BLaER1 (cell line): ENCODE data around the gene C11orf52.

Source experiments
- H3K27ac ChIP-seq: shearing (Covaris generic); formaldehyde crosslinking; 2 replicates; pipeline ENCODE4 v1.8.1; 2022
- H3K27me3 ChIP-seq: shearing (Covaris generic); formaldehyde crosslinking; 2 replicates; pipeline ENCODE4 v1.8.1; 2022
- H3K36me3 ChIP-seq: shearing (Covaris generic); formaldehyde crosslinking; 2 replicates; pipeline ENCODE4 v1.8.1; 2022
- H3K4me1 ChIP-seq: shearing (Covaris generic); formaldehyde crosslinking; 2 replicates; pipeline ENCODE4 v1.8.1; 2022
- H3K4me2 ChIP-seq: shearing (Covaris generic); formaldehyde crosslinking; 2 replicates; pipeline ENCODE4 v1.8.1; 2022
- H3K4me3 ChIP-seq: shearing (Covaris generic); formaldehyde crosslinking; 2 replicates; pipeline ENCODE4 v1.8.1; 2022
- H3K9ac ChIP-seq: shearing (Covaris generic); formaldehyde crosslinking; 2 replicates; pipeline ENCODE4 v1.8.1; 2022
- H3K9me3 ChIP-seq: shearing (Covaris generic); formaldehyde crosslinking; 2 replicates; pipeline ENCODE4 v1.8.1; 2022
- H4K20me1 ChIP-seq: shearing (Covaris generic); formaldehyde crosslinking; 2 replicates; pipeline ENCODE4 v1.8.1; 2022
- Cebpa-rat ChIP-seq: shearing (Covaris generic); IDR thresholded peaks from 2 replicates; pipeline ENCODE4 v1.8.1; 2022

C11orf52 gene, protein sequence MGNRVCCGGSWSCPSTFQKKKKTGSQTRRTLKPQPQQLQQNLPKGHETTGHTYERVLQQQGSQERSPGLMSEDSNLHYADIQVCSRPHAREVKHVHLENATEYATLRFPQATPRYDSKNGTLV

DNA sequence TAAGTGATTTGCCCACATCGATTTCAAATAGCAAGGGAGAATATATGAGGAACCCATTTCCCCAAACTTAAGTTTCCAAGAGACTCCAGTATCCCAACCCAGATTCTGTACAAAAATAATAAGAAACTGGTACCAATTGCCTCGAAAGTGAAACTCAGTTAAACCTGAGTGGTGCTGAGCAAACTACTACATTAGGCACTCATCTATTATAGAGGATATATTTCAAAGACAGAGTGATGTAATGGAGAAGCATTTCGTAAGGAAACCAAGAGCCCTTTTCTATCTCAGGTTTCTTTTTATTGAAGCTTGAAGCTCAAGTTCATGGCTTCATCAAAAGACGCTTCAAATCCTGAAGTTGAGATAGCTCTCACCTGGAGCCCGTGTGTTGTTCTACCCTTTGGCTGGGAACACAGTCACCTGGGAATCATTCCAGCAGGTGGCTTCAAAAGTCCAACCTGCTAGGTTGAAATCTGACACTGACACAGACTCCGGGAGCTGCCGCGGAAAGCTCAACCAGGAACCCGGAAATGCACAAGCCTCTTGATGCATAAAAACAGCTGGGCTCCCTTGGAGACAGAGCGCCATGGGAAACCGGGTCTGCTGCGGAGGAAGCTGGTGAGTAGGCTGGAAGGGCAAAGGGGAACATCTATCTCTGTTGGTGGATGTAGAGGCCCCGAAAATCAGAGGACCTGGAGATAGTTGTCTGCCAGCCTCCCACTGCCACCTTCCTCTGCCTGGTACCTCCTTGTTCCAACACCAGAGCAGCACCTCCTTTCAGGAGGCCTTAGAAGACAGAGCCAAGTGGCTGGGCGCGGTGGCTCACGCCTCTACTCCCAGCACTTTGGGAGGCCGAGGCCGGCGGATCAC is at the start of gene C11orf52:
C11orf52 (plus strand) TSS at position 524 of the 867 bp plus-strand sequence; CDS start at position 584, 60 bp downstream.
- H4K20me1 ChIP-seq, result no peaks in the 10 kb centered on the region
- 0 out of 2 replicates have a peak within 1 kb of the TSS, but pooled peaks have one; percentile 25 for H3K4me3 ChIP-seq
- peaks cover 13% of the 10 kb centered on the region for H3K4me1 ChIP-seq
- no peak within 1 kb of the TSS for H3K9ac ChIP-seq
- no peak for TF ChIP-seq Cebpa-rat
- H3K27ac ChIP-seq, result no peak within 1 kb of the TSS
- no peaks in the 10 kb centered on the region for H3K36me3 ChIP-seq
- peak within 1 kb of the TSS; percentile 52 for H3K4me2 ChIP-seq
- no peaks in the 10 kb centered on the region for H3K9me3 ChIP-seq
- H3K27me3 ChIP-seq, result no peaks in the 10 kb centered on the region

DNA sequence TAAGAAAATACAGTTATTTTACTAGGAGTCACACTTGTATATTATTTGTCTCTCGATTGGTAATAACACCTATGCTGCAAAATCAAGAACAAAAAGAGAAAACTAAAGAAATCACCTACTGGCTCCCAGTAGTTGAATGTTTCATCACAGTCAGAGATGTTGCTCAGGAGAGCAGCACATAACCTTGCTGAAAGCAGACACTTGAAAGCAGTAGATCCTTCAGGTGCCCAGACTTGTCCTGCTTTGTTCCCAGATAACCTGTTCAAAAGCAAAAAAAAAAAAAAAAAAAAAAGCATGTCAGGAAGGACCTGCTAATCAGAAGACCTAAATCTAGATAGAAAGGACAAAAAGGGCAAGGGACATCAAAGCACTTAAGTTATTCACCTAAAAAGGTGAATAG is 48.6 kb upstream of the C11orf52 start:
- H3K4me1 ChIP-seq, result peaks cover 18% of the 10 kb centered on the region
- peak overlapping the region; percentile 82; the same call in 1 of the 2 replicates for H3K9ac ChIP-seq
- H3K27ac ChIP-seq, result no peak overlapping the region
- H3K36me3 ChIP-seq, result peaks cover 39% of the 10 kb centered on the region
- H3K9me3 ChIP-seq, result no peaks in the 10 kb centered on the region
- H4K20me1 ChIP-seq, result no peaks in the 10 kb centered on the region
- H3K27me3 ChIP-seq, result no peaks in the 10 kb centered on the region
- H3K4me2 ChIP-seq, result peak overlapping the region; percentile 77
- TF ChIP-seq Cebpa-rat, result no peak
- H3K4me3 ChIP-seq, result peak overlapping the region; percentile 91

DNA sequence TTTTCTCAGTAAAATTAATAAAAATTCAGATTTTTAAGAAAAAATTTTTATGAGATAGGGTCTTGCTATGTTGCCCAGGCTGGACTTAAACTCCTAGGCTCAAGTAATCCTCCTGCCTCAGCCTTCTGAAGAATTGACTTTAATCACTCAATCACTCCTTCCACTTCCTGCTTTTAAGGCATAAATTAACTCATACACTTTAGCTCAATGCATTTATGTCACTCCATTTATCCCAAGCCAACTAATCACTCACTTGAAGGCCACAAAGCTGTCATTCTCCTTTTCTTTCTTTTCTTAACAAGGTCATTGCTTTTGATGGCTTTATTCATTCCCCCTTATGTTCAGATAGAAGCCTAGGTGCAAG is 48.2 kb upstream of the C11orf52 start:
- H3K4me1 ChIP-seq, result peaks cover 18% of the 10 kb centered on the region
- no peak for TF ChIP-seq Cebpa-rat

DNA sequence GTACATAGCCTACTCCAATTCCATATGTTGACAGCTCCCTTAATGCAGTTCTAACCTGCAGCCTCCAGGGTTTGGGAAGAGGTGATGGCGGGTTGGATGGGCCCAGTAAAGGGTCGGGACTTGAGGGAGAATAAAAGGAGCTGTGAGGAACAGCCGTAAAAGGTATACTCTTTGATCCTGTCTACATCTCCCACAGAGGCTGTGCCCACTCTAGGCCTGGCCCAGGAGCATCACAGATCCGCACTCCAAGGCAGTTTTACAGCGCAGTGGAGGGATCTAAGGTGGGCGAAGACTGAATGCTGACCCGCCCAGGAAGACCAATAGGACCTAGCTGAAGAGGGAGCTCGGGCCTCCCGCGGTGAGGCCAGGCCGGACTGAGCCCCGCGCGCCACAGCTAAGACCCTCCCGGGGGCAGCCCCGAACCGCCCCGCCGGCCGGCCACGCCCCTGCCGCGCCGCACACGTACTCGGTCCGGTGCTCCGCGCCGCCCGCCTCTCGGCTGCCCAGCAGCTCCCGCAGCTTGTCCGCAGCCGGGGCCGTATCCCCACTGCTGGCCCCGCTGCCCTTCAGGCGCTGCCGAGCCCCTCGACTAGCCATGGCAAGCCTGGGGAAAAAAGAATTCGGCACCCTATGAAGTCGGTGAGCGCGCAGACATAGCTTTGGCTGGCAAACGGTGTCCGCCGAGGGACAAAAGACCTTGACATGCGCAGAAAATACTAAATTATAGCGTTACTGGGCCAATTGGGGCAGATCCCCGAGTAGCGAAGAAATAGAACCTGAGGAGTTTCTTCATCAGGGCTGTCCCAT is 47.6 kb upstream of the C11orf52 start, which contains the start of gene ALG9:
ALG9 (minus strand) TSS at position 696 of the 807 bp plus-strand sequence; CDS start at position 597, 99 bp downstream.
- Histone ChIP-seq H3K9me3 (no peaks in the 10 kb centered on the region), H3K9ac (peak within 1 kb of the TSS; percentile 82), H3K4me1 (peaks cover 18% of the 10 kb centered on the region), H3K27me3 (no peaks in the 10 kb centered on the region), H4K20me1 (no peaks in the 10 kb centered on the region), H3K4me3 (peak within 1 kb of the TSS; percentile 91), H3K27ac (peak within 1 kb of the TSS; percentile 65), H3K36me3 (peaks cover 35% of the 10 kb centered on the region), H3K4me2 (peak within 1 kb of the TSS; percentile 77)
- no peak for TF ChIP-seq Cebpa-rat

More for the DNA sequence above, 48.2 kb upstream of the C11orf52 start:
- Histone ChIP-seq H3K4me3 (peak overlapping the region; percentile 91), H3K4me2 (peak overlapping the region; percentile 77), H3K27ac (0 out of 2 replicates have a peak overlapping the region, but pooled peaks have one; percentile 65), H3K9me3 (no peaks in the 10 kb centered on the region), H3K9ac (peak overlapping the region; percentile 82), H3K27me3 (no peaks in the 10 kb centered on the region), H4K20me1 (no peaks in the 10 kb centered on the region), H3K36me3 (peaks cover 38% of the 10 kb centered on the region)

DNA sequence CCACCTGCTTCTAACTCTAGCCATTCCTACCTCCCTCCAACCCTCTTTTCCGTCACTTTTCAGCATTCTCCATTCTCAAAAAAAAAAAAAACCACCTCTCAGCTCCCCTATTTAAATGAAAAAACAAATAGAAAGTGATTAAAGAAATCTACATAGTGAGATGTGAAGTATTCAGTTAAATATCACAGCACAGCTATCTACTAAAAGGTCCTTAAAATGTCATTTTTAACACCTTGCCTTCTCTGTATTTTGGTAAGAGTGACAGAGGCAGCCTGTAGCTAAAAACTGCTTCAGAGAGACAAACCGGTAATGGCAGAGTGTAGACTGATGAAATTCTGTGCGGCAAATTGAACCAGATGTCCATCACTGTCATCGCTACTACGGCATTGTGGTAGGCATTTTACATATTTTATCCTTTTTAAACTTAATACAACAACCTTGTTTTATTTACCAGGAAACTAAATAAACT is 47.0 kb upstream of the C11orf52 start:
- H3K4me2 ChIP-seq, result peak overlapping the region; percentile 77
- TF ChIP-seq Cebpa-rat, result no peak
- peaks cover 35% of the 10 kb centered on the region for H3K36me3 ChIP-seq
- H3K9ac ChIP-seq, result peak overlapping the region; percentile 82
- H4K20me1 ChIP-seq, result no peaks in the 10 kb centered on the region
- peak overlapping the region; percentile 65 for H3K27ac ChIP-seq
- H3K4me1 ChIP-seq, result peaks cover 18% of the 10 kb centered on the region
- no peaks in the 10 kb centered on the region for H3K9me3 ChIP-seq
- peak overlapping the region; percentile 91 for H3K4me3 ChIP-seq
- H3K27me3 ChIP-seq, result no peaks in the 10 kb centered on the region

DNA sequence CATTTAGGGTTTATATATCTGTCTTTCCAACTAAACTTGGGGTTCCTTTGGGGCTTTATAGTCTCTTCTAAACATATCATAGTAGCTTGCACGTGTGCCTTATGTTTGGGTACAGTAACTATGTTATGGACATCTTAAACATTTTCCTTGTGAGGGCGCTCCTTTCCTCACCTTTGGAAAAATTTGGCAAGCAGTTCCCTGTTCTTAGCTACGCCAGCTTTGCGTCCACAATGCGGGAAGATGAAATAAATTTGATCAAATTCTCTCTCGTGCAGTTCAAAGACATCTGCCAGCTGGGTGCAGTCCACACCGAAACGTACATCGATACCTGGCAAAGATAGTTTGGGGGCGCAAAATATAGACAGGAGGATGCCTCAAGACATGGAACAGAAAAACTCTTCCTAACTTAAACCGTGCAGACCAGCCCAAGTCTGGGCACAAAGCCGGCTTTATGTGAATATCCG is 40.3 kb upstream of the C11orf52 start:
- Histone ChIP-seq H3K27ac (peak overlapping the region; percentile 78), H3K4me2 (peak overlapping the region; percentile 87), H3K4me1 (peaks cover 24% of the 10 kb centered on the region), H3K36me3 (peaks cover 14% of the 10 kb centered on the region), H4K20me1 (no peaks in the 10 kb centered on the region), H3K27me3 (no peaks in the 10 kb centered on the region), H3K4me3 (peak overlapping the region; percentile 75), H3K9me3 (no peaks in the 10 kb centered on the region), H3K9ac (peak overlapping the region; percentile 83)
- TF ChIP-seq Cebpa-rat, result no peak

DNA sequence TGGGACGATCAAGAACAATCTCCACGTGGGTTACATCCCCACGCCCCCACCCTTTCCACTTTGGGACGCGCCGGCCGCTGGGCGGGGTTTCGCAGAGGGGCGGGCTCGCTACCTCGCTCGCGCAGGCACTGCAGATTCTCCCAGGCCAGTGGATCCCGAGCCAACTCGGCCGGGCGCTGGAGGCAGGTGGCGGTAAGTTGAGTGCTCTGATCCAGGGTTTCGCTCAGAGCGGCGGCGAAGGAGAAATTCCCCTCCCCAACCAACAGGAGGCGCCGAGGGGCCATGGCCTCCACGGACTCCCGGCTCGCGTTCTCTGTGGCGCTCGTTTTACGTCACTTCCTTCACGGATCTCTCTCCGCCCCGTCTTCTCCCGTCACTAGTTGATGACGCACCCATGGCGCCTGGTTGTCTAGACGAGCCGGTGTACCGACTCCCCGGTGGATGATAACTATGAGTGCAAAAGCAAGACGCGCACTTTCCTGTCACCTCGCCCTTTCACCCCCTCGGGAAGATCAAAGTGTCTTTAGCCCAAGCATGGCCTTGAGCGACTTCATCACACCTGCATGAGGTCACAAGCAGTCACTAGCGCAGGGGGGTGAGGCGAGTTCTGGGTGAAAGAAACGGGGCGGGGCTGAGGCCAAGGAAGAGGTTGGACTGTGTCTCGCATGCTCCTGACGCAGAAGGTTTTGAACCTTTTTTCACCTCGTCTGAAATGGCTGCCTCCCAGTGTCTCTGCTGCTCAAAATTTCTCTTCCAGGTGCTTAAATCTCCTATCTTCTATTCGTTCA is 39.7 kb upstream of the C11orf52 start, which contains the start of the genes CFAP68 and FDXACB1:
CFAP68 (plus strand) TSS at position 693 of the 788 bp plus-strand sequence; CDS start at position 713, 20 bp downstream.
FDXACB1 (minus strand) TSS at position 317 of the 788 bp plus-strand sequence; CDS start at position 284, 33 bp downstream.
- H3K9me3 ChIP-seq, result no peaks in the 10 kb centered on the region
- TF ChIP-seq Cebpa-rat, result no peak
- H3K9ac ChIP-seq, result peak within 1 kb of the TSS; percentile 83
- H3K27ac ChIP-seq, result peak within 1 kb of the TSS; percentile 78
- peaks cover 24% of the 10 kb centered on the region for H3K4me1 ChIP-seq
- H3K27me3 ChIP-seq, result no peaks in the 10 kb centered on the region
- H4K20me1 ChIP-seq, result no peaks in the 10 kb centered on the region
- H3K36me3 ChIP-seq, result peaks cover 14% of the 10 kb centered on the region
- peak within 1 kb of the TSS; percentile 75 for H3K4me3 ChIP-seq
- peak within 1 kb of the TSS; percentile 88 for H3K4me2 ChIP-seq

DNA sequence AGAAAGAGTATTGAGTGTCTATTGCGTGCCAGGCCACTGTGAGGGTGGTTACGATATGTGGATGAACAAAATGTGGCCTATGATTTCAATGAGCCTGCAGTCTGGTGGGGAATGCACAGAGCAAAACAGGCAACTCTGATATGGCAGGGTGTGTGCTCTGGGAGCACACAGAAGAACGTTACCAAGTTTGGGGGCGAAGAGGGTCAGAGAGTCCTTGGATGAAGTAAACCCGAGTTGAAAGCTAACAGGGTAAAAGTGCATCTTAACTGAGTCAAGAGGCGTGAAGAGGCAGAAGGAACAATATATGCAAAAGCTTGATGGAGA is 39.1 kb upstream of the C11orf52 start:
- H3K9ac ChIP-seq, result peak overlapping the region; percentile 83
- H3K4me3 ChIP-seq, result peak overlapping the region; percentile 75
- H3K27ac ChIP-seq, result peak overlapping the region; percentile 78
- H3K36me3 ChIP-seq, result peaks cover 14% of the 10 kb centered on the region
- no peaks in the 10 kb centered on the region for H3K27me3 ChIP-seq
- H3K4me1 ChIP-seq, result peaks cover 24% of the 10 kb centered on the region
- TF ChIP-seq Cebpa-rat, result no peak
- H4K20me1 ChIP-seq, result no peaks in the 10 kb centered on the region
- peak overlapping the region; percentile 88 for H3K4me2 ChIP-seq
- no peaks in the 10 kb centered on the region for H3K9me3 ChIP-seq
